Right atrium auricular region (tissue), 2 donors: ENCODE data around the gene AP2A2. TPM values are rescaled to one million over a fixed set of nuclear protein-coding genes. Genes with fewer than 3 reads are reported as not detected.

Source experiments
- DNase-seq: peaks from one replicate; pipeline ENCODE4 v3.0.0-alpha.2; 2019; ENCODE audit warnings: low spot score
- H3K27ac ChIP-seq, 2 donors: fragments of 200-600 bp; sonication (generic); 1 replicate in 1 of 2; 2 replicates in 1 of 2; pipeline ENCODE4 v1.5.1; 2016 to 2019
- H3K27me3 ChIP-seq, 2 donors: fragments of 200-600 bp; sonication (generic); one replicate each; pipeline versions ENCODE4 v1.5.1 to v1.6.0; 2017 to 2019
- H3K36me3 ChIP-seq: fragments of 200-600 bp; sonication (generic); one replicate; pipeline ENCODE4 v1.5.1; 2016
- H3K4me1 ChIP-seq, 2 donors: fragments of 200-600 bp; sonication (generic); one replicate each; pipeline versions ENCODE4 v1.5.1 to v1.6.0; 2017 to 2019
- H3K4me3 ChIP-seq, 2 donors: fragments of 200-600 bp; sonication (generic); 1 replicate in 1 of 2; 2 replicates in 1 of 2; pipeline ENCODE4 v1.5.1; 2017 to 2019; ENCODE audit warnings: mild to moderate bottlenecking in 1 of 2, moderate library complexity in 1 of 2
- H3K9me3 ChIP-seq, 2 donors: fragments of 200-600 bp; sonication (generic); one replicate each; pipeline ENCODE4 v1.5.1; 2019
- CTCF ChIP-seq, 2 donors: fragments of 200-600 bp; sonication (generic); IDR thresholded peaks; one replicate each; pipeline ENCODE4 v1.5.1; 2019; ENCODE audit warnings: antibody characterized with exemption in 2 of 2
- total RNA-seq, 2 donors: library from RNA; depleted of rRNA; stranded (reverse); fragments of >200 nt; gene quantifications; one replicate each; pipeline ENCODE4 v1.1.0, GENCODE V29; 2016

The AP2A2 gene
- total RNA-seq, 2 donors from 2014 or later: 28.8 to 41.7 TPM

- H3K36me3 ChIP-seq: no peaks in the 10 kb centered on the region
- H3K27me3 ChIP-seq: no peaks in the 10 kb centered on the region
- peaks cover 0 to 7% of the 10 kb centered on the region in 2 donors for H3K4me1 ChIP-seq
- no peak for TF ChIP-seq CTCF (IDR thresholded peaks at IDR 0.05)
- DNase-seq: no peak
- no peak overlapping the region for H3K27ac ChIP-seq
- H3K9me3 ChIP-seq: no peaks in the 10 kb centered on the region
- no peak overlapping the region for H3K4me3 ChIP-seq
Observed at GRCh38 chr11:1041936-1042608, 116.4 kb downstream of the AP2A2 start.

GRCh38 chr11:1042626-1043562, 117.2 kb downstream of the AP2A2 start:
- Histone ChIP-seq H3K36me3 (no peaks in the 10 kb centered on the region), H3K9me3 (no peaks in the 10 kb centered on the region), H3K27me3 (no peaks in the 10 kb centered on the region), H3K4me3 (no peak overlapping the region), H3K27ac (no peak overlapping the region), H3K4me1 (peaks cover 0 to 7% of the 10 kb centered on the region in 2 donors)
- TF ChIP-seq CTCF (IDR thresholded peaks at IDR 0.05): no peak
- DNase-seq: no peak

GRCh38 chr11:1043563-1044096, 118.0 kb downstream of the AP2A2 start:
- H3K4me3 ChIP-seq: no peak overlapping the region
- no peaks in the 10 kb centered on the region for H3K27me3 ChIP-seq
- TF ChIP-seq CTCF (IDR thresholded peaks at IDR 0.05): no peak
- H3K27ac ChIP-seq: no peak overlapping the region
- H3K36me3 ChIP-seq: no peaks in the 10 kb centered on the region
- H3K9me3 ChIP-seq: no peaks in the 10 kb centered on the region
- peaks cover 0 to 7% of the 10 kb centered on the region in 2 donors for H3K4me1 ChIP-seq
- DNase-seq: no peak

GRCh38 chr11:1044160-1044559, 118.5 kb downstream of the AP2A2 start:
- Histone ChIP-seq H3K27ac (no peak overlapping the region), H3K9me3 (no peaks in the 10 kb centered on the region), H3K4me1 (peaks cover 0 to 7% of the 10 kb centered on the region in 2 donors), H3K27me3 (no peaks in the 10 kb centered on the region), H3K36me3 (no peaks in the 10 kb centered on the region), H3K4me3 (no peak overlapping the region)
- no peak for TF ChIP-seq CTCF (IDR thresholded peaks at IDR 0.05)
- DNase-seq: no peak

GRCh38 chr11:1047595-1048156, 122.0 kb downstream of the AP2A2 start:
- H3K4me3 ChIP-seq: no peak overlapping the region
- H3K4me1 ChIP-seq: peaks cover 0 to 7% of the 10 kb centered on the region in 2 donors
- no peak for DNase-seq
- TF ChIP-seq CTCF (IDR thresholded peaks at IDR 0.05): no peak
- H3K9me3 ChIP-seq: no peaks in the 10 kb centered on the region
- no peak overlapping the region for H3K27ac ChIP-seq
- no peaks in the 10 kb centered on the region for H3K27me3 ChIP-seq
- no peaks in the 10 kb centered on the region for H3K36me3 ChIP-seq
